KMS-11 (cell line): ENCODE data around the gene LSM14B.

Experiments used
- H2AFZ ChIP-seq: fragments of 200-600 bp; sonication (generic); 2 replicates; pipeline ENCODE4 v1.6.1; 2016; ENCODE audit warnings: antibody characterized with exemption, mixed run types, low read depth
- H3K27ac ChIP-seq: fragments of 200-600 bp; sonication (generic); 2 replicates; pipeline ENCODE4 v1.6.1; 2016; ENCODE audit warnings: mild to moderate bottlenecking, mixed run types
- H3K27me3 ChIP-seq: fragments of 200-600 bp; sonication (generic); 2 replicates; pipeline ENCODE4 v1.6.1; 2017; ENCODE audit warnings: mild to moderate bottlenecking, low read depth, mixed run types, moderate library complexity; ENCODE audit not compliant: insufficient read depth
- H3K36me3 ChIP-seq: fragments of 200-600 bp; sonication (generic); 2 replicates; pipeline ENCODE4 v1.6.1; 2017; ENCODE audit warnings: mild to moderate bottlenecking, mixed run types; ENCODE audit not compliant: insufficient read depth
- H3K4me1 ChIP-seq: fragments of 200-600 bp; sonication (generic); 2 replicates; pipeline ENCODE4 v1.6.1; 2016; ENCODE audit warnings: mild to moderate bottlenecking, low read depth, mixed run types; ENCODE audit not compliant: poor library complexity, severe bottlenecking
- H3K4me2 ChIP-seq: fragments of 200-600 bp; sonication (generic); 2 replicates; pipeline ENCODE4 v1.7.0; 2016; ENCODE audit warnings: mild to moderate bottlenecking, mixed run types
- H3K4me3 ChIP-seq: fragments of 200-600 bp; sonication (generic); IDR thresholded peaks from 2 replicates; pipeline ENCODE4 v1.6.1; 2017; ENCODE audit warnings: low read depth, low read length, mixed read lengths; ENCODE audit not compliant: insufficient read depth
- H3K79me2 ChIP-seq: fragments of 200-600 bp; sonication (generic); 2 replicates; pipeline ENCODE4 v1.6.1; 2016; ENCODE audit warnings: low read depth, mixed run types; ENCODE audit not compliant: insufficient read depth
- H3K9ac ChIP-seq: fragments of 200-600 bp; sonication (generic); 2 replicates; pipeline ENCODE4 v1.6.1; 2016; ENCODE audit warnings: mild to moderate bottlenecking, mixed run types
- H4K20me1 ChIP-seq: fragments of 200-600 bp; sonication (generic); 2 replicates; pipeline ENCODE4 v1.6.1; 2016; ENCODE audit warnings: mild to moderate bottlenecking, mixed run types; ENCODE audit not compliant: insufficient read depth
- CTCF ChIP-seq: fragments of 200-600 bp; sonication (generic); conservative IDR thresholded peaks from 2 replicates; pipeline ENCODE4 v1.6.1; 2017; ENCODE audit warnings: low read depth, mild to moderate bottlenecking, antibody characterized with exemption, low read length, moderate library complexity, mixed read lengths

Gene LSM14B

GRCh38 chr20:62136283-62137091, 14.2 kb downstream of the LSM14B start:
- H3K4me1 ChIP-seq, result peaks cover 14% of the 10 kb centered on the region

GRCh38 chr20:62137092-62137384, 14.8 kb downstream of the LSM14B start:
- Histone ChIP-seq H3K27me3 (no peaks in the 10 kb centered on the region), H3K4me3 (no peak overlapping the region), H3K4me1 (peaks cover 16% of the 10 kb centered on the region), H3K4me2 (no peak overlapping the region), H3K36me3 (peaks cover 16% of the 10 kb centered on the region; the same call in 1 of the 2 replicates), H2AFZ (no peak overlapping the region), H3K9ac (no peak overlapping the region), H4K20me1 (peaks cover 23% of the 10 kb centered on the region), H3K27ac (no peak overlapping the region), H3K79me2 (peaks cover 32% of the 10 kb centered on the region)
- TF ChIP-seq CTCF, result 0 out of 2 replicates have a peak, but pooled peaks have one; percentile 22

More at GRCh38 chr20:62136283-62137091, 14.2 kb downstream of the LSM14B start:
- peaks cover 27% of the 10 kb centered on the region for H3K79me2 ChIP-seq
- TF ChIP-seq CTCF, result peak; percentile 89
- no peak overlapping the region for H3K27ac ChIP-seq
- no peak overlapping the region for H3K4me2 ChIP-seq
- peaks cover 18% of the 10 kb centered on the region for H4K20me1 ChIP-seq
- no peak overlapping the region for H3K4me3 ChIP-seq
- H3K27me3 ChIP-seq, result no peaks in the 10 kb centered on the region
- H3K36me3 ChIP-seq, result peaks cover 16% of the 10 kb centered on the region; the same call in 1 of the 2 replicates
- H3K9ac ChIP-seq, result no peak overlapping the region
- no peak overlapping the region for H2AFZ ChIP-seq

GRCh38 chr20:62137478-62138203, 15.4 kb downstream of the LSM14B start:
- no peaks in the 10 kb centered on the region for H3K27me3 ChIP-seq
- peaks cover 28% of the 10 kb centered on the region for H4K20me1 ChIP-seq
- H3K4me2 ChIP-seq, result no peak overlapping the region
- no peak for TF ChIP-seq CTCF
- H2AFZ ChIP-seq, result no peak overlapping the region
- peaks cover 16% of the 10 kb centered on the region; the same call in 1 of the 2 replicates for H3K36me3 ChIP-seq
- peaks cover 16% of the 10 kb centered on the region for H3K4me1 ChIP-seq
- H3K9ac ChIP-seq, result no peak overlapping the region
- no peak overlapping the region for H3K4me3 ChIP-seq
- peaks cover 38% of the 10 kb centered on the region for H3K79me2 ChIP-seq
- H3K27ac ChIP-seq, result no peak overlapping the region

- peaks cover 28% of the 10 kb centered on the region for H4K20me1 ChIP-seq
- H3K4me2 ChIP-seq, result no peak overlapping the region
- no peak overlapping the region for H3K27ac ChIP-seq
- no peak overlapping the region for H3K4me3 ChIP-seq
- H3K79me2 ChIP-seq, result peaks cover 39% of the 10 kb centered on the region
- no peak for TF ChIP-seq CTCF
- H3K4me1 ChIP-seq, result peaks cover 16% of the 10 kb centered on the region
- no peak overlapping the region for H2AFZ ChIP-seq
- H3K36me3 ChIP-seq, result peaks cover 16% of the 10 kb centered on the region; the same call in 1 of the 2 replicates
- H3K9ac ChIP-seq, result no peak overlapping the region
- no peaks in the 10 kb centered on the region for H3K27me3 ChIP-seq
Observed at GRCh38 chr20:62138204-62138543, 15.9 kb downstream of the LSM14B start.
